Stimulated activated CD4-positive, alpha-beta T cell treated with anti-CD3 and anti-CD28 coated beads, Interleukin-15, amount 100 ng/mL, for 1 hour (primary cell): ENCODE results near the gene CD44.

Experiments used
- DNase-seq, 2 donors: peaks; one replicate each; pipeline ENCODE4 v3.0.0-alpha.2; 2020; ENCODE audit warnings: low read depth in 1 of 2, low spot score in 1 of 2

CD44 gene

DNA sequence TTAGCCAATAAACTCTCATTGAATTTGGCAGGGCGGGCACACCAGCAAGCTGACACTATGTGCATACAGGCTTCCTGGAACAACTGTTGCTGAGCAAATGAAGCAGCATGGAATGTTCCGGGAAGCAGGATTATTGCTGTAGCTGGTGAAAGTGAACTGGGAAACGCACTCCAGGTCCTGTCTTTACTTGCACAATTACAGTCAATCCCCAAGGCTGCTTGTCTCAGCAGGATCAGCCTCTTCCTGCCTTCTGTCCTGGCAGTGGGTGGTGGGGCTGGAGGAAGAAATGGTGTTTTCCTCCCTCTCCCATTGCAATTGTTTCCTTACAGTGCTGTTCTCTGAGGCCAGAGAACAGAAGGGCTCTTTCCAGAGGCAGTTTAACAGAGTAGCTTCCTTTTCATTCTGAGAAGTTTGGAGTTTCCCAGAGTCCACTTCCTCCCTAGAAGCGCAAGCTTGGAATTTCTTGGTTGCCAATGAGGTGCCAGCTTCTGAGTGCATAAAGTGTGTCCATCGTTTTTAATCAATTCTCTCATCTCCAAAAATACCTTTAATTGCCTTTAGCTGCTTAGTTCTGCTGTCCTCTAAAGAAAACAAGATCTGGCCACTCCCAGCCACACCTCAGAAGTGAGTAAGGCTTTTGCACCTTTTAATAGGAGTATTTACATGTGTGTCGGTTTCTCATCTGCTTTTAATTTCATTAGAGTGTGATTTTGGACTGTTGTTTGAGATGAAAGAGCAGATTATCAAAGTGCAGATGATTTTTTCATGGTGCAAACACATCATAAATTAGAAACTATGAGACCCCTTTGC lies 19.9 kb downstream of the CD44 start:
- DNase-seq, result no peak

DNA sequence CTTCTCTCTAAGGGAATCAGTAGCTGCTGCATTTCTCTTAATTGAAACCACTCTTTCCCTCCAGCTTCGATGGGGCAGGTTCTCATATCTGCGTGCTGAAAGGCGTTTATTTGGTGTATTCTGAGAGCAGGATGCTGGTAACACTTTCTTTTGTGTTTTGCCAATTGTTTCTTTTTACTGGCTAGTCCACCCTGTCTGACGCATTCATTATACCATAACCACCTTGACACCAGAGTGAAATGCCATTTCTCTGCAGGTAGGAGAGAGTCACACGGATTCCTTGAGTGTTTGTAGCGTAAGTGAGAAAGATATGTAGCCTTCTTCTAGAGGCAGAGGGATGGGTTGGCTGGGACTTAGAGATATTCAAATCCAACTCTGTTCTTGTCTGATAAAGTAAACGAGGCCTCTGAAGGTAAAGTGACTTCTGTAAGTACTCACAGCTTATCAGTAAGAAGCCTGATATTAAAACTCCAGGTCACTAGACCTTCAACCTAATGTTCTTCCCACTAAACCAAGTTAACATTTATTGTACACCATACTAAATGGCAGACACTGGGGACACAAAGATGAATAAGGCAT lies 21.4 kb downstream of the CD44 start:
- no peak for DNase-seq

DNA sequence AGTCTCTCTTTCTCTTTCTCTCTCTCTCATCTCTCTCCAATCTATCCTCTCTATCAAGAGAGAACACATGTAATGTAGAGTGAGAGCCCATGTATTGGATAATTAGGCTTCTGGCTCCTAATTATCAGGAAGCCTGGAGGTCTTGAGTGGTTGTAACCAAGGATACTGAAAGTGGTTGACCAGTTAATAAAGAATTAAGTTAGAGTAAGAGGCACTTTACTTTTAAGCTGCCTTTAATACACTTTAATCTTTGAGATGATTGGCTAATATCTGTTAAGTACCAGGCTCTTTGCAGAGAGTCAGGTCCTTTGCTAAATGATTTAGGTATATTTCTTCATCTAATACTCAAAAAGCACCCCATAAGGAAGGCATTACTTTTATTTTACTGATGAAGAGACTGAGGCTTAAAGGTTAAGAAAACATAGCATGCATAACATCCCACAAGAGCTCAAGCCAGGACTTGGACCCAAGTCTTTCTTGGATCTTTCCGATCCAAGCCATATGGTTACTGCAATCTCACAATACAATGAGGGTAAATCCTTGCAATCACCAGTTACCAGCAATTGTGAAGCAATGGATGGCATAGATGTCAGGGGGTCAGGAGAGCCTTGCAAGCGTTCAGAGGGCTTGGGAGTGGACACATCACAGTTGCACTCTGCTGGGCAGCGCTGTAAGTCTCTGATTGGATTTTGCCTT lies 22.1 kb downstream of the CD44 start:
- no peak for DNase-seq

DNA sequence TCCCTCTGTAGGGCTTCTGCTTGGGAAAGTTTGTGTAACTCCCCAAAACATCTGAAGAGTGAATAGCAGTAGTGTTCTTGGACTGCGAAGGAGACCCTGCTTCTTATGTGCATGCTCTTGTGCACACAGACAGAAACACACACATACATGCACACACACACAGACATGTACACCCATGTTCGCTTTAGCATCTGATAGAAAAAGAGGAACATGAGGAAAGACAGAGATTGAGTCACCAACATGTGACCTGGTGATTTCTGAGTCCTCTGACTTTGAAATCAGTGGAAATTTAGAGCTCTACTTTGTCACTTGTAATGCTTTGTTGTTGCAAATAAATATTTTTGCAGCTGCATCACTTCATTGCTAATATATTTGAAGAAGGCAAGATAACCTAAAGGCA lies 23.8 kb downstream of the CD44 start:
- DNase-seq, result no peak

DNA sequence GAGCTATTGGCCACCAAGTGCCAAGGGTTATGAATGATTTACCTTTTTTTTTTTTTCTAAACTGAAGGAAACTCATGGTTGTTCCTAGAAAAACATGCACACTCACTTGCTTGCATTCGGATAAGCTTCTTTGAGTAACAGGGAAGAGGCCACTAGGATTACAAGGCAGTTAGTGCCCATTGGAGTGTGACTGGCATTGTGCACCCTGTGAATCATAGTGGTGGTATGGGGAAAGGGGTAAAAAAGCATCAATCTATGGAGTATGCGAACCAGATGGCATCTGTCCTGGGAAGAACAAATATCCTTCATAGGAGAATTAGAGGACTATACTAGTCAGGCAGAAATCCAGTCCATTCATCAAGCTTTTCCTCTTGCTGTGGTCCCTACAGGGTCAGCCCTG lies 24.2 kb downstream of the CD44 start:
- no peak for DNase-seq

DNA sequence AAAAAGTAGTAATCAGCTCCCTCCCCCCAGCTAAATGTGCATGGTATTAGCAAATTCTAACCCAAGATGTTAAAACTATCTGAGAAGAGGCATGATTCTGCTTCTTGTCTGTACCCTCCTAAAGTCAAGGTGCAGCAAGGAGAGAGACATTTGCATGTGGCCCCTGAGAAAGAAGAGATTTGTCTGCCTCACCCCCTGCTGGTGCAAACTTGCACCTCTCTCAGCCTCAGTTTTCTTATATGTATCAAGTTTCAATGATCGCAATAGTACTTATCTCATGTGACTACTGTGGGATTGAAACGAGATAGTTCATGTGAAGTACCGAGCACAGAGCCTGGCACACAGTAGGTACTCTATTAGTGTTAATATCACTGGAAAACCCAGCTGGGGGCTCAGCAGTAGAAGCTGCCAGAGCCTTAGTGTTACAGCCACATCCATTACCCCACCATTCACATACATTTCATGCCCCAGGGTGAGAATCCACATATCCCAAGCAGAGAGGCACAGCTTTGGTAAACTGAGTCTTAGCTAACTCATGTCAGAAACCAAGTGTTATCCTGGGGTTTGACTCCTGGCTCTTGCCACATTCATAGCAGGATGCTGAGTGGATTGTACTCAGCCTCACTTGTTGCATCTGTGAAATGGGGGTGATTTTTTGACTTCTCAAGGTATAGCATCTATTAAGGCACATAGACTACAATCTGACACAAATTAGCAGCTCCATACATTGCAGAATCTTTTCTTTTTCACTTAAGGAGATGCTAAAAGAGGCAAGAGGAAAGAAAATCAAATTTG lies 24.9 kb downstream of the CD44 start:
- no peak for DNase-seq

DNA sequence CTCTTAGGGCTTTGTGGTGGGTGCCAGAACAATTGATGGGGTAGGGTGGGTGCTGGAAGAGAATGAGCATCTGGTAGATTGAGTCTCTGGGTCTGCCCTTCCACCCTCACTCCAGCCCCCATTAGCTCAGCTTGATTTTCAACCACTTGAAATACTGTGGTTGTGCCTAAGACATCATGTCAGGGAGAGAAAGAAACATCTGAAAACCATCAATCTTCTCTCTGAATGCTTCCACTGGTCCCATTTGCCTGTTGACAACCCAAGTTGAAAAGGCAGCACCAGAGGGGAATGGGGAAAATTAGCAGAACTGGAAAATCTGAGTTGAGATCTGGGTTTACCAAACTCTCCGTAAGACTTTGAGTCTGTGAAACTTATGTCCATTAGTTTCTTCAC lies 26.1 kb downstream of the CD44 start:
- DNase-seq, result no peak

DNA sequence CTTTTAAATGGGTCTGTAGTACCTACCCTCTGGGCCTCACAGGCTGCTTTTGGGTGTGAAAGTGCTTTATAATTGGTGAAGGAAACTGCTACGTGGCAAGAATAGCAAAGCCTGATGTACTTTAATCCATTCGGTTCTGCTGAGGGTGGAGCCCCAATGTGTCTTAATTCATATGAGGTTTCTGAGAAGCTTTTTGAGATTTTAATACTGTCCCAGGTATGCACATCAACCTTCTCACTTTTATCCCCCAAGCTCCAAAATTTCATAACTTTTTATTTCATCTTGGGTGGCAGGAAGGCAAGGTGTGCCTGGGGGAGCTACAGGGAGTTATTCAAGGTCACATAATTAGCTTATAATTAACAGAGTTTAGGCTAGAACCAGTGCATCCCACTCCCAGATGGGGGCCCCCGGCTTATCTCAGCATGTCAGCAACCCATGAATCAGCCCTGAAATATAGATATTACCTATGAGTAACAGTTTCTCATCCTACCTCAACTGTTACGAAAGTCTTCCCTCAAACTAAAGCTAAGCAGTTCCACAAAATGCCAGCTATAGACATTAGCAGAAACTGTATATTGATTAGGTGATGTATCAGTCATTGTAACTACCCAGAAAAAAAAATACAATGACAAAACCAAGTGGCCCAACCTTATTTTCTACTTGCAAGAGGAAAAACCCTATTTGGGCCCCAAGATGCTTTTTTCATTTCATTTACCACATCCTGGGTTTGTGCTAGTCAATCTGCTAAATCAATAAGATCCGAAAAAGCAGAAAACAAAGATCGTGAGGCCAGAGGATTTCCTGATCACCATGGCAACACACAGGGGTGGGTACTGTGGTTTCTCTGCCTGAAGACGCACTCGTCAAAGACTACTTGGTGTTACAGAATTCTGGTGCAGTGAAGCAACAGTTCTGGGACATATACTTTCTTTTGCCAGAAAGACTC lies 26.7 kb downstream of the CD44 start:
- peak; percentile 32 to 66 for DNase-seq

DNA sequence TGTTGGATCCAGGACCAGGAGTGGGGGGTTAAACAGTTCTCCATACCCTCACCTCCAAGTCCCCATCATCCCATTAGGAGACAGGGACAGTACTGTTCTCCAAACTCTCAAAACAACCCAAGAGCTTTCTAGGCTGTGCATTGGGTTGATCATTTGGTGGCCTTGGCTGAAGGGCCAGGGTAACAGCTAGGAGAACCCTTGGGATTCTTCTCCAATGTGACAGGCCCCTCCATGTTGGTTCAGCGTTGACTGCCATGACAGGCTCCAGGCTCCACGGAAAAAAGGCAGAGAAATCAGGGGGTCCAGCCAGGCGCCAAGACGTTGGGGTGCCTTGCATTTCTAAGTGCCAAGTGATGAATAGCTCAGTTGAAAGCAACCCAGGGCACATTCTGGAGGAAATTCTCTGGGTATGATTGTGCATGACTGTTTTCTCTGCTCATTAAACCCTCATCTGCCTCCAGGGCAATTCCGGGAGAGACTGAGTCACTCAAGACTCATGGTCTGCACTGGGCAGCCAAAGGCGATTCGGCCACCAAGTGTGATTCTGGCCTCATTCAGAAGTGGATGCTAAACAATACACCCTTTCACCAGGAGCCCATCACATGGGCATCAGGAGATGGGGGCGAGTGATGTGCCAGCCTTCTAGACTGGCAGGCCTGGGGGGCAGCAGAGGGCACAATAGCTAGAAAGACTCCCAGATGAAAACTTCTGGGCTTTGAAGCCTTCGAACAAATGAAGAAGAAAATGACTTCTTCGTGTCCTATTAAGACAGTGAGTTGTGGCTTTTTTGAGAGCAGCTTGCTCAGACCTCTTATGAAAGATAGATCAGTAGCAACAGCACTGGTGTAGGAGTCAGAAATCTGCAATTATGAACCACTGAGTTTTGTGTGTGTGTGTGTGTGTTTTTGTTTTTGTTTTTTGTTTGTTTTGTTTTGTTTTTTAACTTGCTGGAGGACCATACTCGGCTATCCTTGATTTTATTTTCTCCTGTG lies 27.7 kb downstream of the CD44 start:
- DNase-seq, result no peak

DNA sequence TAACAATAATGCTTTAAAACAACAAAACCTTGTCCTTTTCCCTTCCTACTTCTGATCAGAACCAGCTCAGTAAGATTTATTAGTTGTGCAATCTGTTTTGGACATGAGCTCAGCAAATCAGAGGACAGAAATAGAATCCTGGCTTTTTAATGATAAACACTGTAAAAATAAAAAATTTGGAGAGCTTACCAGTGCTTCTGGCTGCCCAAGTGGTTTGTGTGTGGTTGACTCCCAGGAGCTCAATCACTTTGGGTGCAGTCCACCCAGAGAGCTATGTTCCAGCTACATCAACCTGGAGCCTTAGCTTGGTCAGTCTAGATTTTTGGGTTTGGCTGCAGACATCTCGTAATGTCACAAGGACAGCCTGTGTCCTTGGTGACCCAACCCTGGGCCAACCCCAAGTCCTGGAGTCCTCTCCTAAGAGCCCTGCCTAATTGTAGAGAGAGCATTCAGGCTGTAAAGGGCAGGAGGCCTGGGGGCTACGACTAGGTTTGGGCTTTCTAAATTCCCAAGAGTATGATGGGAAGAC lies 28.5 kb downstream of the CD44 start:
- no peak for DNase-seq

DNA sequence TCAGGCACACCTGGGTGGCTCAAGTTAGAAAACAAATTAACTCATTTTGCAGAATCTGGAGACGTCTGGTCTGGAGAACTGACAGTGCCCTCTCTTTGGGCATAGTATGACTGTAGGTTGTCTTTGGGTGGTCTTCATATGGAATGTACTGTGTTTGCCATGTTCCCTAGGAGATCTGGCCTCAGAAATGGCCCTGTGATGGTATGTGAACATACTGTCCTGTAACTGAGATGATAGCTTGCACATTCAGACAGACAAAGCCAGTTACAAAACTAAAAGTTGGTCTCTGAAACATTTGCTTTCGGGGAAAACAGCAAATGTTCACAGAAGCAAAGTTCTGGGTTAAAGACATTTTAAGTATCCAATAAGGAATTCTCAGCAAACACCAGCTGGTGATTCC lies 29.7 kb downstream of the CD44 start:
- no peak for DNase-seq

DNA sequence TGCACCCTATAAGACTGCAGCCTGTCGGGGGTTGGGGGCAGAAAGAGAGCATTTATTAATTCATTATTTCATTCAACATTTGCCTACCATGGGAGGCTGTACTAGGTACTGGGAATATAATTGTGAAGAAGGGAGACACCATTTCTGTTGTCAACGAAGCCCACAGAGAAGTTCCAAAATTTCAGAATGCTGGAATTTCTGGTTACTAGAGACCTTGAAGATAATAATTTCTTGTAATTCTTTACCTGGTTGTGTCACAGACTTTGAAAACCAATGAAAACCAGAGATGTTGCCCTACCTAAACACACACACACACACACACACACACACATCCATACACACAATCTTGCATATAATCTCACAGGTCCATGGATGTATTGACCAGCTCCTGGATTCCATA lies 30.1 kb downstream of the CD44 start:
- no peak for DNase-seq

DNA sequence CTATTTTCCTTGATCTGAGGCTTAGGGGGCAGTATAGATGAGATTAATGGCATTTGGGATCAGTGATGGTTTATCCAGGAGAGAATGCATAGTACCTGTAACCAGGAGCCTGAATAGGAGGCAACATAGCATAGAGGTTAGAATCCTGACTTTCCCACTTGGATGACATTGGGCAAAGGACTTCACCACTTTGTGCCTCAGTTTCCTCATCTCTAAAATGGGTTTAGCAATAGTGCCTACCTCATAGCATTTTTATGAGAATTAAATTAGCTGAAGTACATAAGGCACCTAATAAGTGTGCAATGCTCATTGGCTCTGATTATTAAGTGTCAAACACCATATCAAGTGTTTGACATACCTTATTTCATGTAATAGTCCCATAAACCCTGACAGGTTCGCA lies 30.8 kb downstream of the CD44 start:
- no peak for DNase-seq

DNA sequence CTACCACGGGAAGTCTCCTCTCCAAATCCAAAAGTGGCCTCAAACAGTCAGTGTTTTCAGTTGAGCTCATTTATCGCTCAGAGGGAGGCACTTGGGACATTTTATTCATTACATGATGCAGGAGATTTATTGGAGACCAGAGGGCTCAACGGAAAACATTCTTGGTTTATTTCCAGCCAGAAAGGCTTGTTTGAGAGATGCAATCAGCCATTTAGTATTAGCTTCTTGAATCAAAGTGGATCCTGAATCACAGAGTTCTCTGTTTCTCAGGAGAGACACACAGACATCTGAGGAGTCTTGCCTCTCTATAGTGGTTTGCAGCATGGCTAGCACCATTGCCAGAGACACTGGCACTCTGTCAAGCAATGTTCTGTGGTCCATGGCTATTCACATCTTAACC lies 31.5 kb downstream of the CD44 start:
- DNase-seq, result no peak

DNA sequence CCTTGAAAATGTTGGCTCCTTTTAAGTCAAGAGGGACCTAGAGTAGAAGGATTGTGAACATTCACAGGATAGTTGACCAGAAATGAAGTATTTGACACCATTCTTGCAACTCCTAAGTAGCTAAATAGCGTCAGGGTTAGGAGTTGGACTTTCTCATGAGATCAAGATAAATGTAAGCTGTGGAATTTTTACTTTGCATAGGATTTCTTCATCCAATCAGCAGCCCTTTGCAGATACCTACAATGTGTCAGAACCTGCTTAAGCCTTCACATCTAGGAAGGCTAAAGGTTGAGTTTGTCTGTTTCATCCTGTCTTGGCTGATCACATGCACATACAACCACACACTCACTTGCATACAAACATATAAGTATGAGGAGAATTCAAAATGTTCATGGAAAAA lies 32.3 kb downstream of the CD44 start:
- DNase-seq, result no peak

DNA sequence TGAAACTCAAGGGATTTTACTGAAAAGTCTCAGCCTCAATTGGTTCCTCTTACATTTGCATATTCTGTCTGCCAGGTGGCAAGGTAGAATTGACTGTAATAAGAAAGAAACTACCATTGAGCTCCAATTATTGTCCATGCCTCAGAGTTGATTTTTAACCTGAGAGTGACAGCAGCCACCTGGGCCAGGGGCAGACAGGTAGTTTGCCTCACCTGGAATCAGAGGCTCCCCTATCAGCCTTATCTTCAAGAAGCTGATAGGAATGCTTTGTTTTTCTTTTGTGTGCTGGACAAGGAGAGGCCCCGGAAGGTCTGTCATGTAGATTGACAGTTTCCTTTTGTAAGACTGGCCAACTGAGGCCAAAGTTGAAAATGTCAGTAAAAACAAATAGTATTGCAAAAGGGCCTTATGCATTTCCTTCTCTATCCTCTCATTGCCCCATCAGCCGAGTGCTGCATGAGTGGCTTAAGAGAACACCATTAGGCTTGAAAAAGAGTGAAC lies 34.1 kb downstream of the CD44 start:
- no peak for DNase-seq

DNA sequence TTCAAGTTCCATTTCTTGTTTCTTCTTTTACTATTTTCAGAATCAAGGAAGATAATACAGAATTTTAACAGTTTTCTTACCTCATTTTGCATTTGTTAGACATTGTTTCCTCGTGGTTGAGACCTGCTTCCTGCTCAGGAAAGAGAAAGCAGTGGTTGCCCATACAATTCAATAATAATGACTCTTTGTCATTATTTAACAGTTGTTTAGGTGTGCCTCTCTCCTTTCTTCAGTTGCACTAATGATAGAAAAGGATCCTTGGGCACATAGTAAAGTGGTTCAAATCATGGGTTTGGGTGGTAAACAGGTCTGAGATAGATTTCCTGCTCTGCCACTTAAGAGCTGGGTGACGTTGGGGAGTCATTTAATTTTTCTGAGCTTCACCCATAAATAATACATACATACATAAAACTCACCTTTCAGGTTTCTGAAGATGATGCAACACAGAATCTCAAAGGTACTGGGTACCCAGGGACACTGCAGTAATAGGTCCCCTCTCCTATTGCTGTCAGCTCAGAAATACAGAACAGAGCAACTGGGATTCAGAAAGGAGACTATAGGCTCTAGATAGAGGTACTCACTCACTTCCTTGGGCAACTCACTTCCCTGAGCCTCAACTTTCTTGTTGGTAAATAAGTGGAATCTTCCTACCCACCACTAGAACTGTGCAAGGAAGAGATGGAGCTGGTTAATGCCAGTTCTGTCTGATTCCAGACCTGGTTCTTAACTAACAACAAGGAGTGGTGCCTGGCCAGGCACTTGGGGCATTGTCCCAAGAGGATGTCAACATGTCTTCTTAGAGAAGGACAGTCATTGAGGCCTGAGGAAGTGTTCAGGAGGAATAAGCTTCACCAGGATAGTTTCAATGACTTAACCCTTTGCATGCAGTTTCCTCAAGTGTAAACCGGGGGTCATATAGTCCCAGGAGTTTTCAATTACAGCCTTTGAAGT lies 34.9 kb downstream of the CD44 start:
- DNase-seq, result no peak

DNA sequence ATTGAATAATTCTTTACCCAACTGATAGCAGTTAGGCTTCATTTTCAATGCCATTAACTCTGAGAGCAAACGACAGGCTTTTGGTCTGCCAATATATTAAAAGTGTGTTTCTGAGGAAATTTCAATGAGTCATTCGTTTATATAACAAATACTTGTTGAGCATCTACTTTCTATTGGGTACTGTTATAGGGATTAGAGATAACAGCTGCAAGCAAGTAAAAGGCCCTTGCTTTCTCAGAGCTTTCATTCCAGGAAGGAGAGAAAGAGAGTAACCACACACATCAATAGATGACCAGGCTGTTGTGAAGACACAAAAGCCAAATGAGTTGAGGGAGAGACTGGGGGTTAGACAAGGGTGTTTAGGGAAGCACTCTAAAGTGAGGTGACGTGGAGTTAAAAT lies 35.7 kb downstream of the CD44 start:
- DNase-seq, result no peak
